GM21526 (cell line): ENCODE data around the gene COQ8A.
"Not testable (repeated sequence)": the region's sequence is repeated elsewhere in the genome, so short reads cannot be mapped to it uniquely, and the experiment has no call there.

Experiments used
- ATAC-seq: cut with Tn5 transposase; IDR thresholded peaks from one replicate; pipeline ENCODE4 v1.9.1; 2021; ENCODE audit warnings: moderate library complexity; ENCODE audit not compliant: unreplicated experiment, low FRiP score

The COQ8A gene

GRCh38 chr1:226999579-226999978 is 59.5 kb downstream of the COQ8A start:
- ATAC-seq, result not testable (repeated sequence)

- no peak for ATAC-seq
Observed at GRCh38 chr1:227002531-227003049, 62.5 kb downstream of the COQ8A start.

DNA sequence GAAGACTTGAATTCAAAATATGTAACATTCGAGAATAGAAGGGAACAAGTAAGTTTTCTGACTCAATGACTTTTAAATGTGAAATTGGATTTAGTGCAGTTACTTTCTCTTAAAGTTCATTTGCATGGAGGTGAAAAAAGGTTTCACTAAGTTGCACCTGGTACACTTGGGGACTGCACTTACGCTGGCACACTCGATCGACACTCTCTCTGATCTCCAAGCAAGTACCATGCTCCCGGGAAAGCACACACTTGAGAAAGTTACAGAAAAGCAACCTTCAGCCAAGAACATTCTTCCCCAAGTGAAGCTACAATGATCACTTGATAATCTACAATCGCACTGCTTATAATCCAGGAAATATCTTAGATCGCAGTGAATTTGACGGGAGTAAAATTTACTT is 63.1 kb downstream of the COQ8A start:
- ATAC-seq, result no peak

DNA sequence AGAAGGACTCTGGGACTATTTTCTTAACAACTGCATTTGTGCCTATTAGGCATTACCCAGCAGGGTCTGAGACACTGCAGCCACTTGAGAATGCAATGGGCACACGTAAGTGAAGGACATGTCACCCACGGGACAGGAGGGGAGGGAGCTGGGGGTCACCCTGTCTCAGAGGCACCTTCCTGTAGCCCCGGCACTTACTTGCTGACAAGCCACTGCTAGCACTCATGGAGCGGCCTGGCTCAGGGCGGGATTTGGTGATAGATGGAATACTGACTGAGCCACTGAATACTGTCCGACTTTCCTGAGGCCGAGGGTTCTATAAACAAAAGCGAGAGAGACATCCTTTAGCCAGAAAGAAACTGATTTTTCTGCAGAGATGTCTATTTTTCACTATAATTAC is 64.7 kb downstream of the COQ8A start:
- ATAC-seq, result no peak

GRCh38 chr1:227006226-227006796 is 66.2 kb downstream of the COQ8A start:
- peak; percentile 85 for ATAC-seq

DNA sequence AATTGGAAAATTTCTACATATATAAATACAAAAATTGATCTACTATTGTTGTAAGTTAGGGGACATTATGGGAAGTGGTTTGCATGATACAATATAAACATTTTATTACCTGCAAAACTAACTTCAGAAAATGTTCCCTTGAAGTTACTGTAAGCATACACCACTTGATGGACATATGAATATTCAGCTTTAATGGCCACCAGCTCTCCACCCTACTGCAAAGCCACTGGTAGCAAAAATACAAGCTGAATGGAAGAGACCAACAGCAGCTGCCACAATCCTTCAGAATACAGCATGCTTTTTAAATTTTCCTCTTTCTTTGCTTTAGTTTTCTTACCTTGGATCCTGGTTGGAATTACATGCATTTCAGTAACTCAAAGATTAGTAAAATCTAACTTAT is 69.8 kb downstream of the COQ8A start:
- no peak for ATAC-seq

DNA sequence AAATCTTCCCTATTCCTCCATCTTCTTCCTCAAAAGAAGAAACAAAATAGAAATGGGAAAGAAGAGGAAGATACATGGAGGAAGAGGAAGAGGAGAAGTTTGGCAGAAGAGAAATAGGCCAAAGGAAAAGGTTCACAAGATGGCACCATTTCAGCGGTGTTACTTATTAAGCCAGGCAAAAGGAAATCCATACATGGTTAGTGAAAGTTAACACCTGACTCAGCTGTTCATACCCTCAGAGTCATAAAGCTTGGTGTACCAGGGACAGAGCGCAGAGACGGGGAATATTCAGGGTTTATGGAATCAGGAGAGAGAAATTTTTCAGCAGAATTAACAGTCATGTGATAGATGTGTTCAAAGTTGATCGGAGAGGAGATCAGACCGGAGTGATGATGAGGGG is 70.6 kb downstream of the COQ8A start:
- ATAC-seq, result no peak

GRCh38 chr1:227016990-227017389 is 76.9 kb downstream of the COQ8A start:
- ATAC-seq, result no peak

DNA sequence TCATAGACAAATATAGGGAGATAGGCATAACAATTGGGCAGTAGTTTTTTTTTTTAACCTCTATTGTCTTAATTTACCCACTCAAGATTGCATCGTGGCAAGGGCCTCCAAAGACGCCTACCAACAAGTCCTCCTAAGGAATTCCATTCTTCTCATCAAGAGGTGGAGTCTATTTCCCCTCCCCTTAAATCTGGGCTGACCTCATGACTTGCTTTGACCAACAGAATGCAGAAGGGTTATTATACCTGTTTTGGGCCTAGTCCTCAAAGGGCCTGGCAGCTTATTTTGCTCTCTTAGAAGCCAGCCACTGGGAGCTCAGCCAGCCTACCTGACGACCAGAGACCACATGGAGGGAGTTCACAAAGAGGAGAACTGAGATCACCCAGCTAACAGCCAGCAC is 92.3 kb downstream of the COQ8A start:
- no peak for ATAC-seq

DNA sequence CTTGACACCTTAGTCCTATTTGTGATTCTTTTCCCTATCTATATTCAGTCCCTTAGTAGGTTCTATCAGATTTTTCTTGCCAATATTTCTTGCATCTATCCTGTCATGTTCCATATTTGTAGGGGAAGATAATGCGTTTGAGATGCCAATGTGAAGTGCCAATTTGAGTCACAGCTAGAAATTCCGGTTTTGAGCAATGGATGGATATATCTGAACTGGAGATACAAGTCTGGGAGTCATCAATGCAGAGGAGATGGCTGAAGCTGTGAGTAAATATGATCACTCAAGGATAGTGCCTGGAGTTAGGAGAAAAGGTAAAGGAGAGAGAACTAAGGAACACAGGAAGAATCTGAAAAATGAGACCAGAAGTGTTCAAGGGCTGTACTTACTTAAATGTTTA is 93.8 kb downstream of the COQ8A start:
- ATAC-seq, result no peak

DNA sequence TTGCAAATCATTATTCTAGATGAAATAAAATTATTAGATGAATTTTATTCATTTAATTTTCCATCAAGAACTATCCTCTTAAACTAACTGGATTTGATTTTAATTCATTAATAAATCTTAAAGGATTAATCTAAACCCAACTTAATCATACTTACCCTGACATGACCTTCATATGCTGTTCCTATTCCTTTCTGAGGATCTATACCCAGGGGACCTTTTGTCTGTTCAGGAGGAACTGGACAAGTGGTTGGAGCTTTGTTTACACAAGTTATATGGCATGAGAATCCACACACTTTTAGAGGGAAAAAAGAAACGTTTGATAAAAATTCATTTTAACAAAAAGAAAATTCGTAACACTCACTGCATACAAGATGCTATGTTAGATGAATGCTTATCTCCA is 95.2 kb downstream of the COQ8A start:
- ATAC-seq, result no peak

GRCh38 chr1:227037121-227037520 is 97.0 kb downstream of the COQ8A start:
- ATAC-seq, result no peak
